Iris pigment epithelial cell (primary cell): ENCODE measurements around the gene FBXO38.

Source experiments
- DNase-seq: peaks from one replicate; pipeline ENCODE4 v3.0.0-alpha.2; 2011; ENCODE audit warnings: low read depth

The FBXO38 gene

DNA sequence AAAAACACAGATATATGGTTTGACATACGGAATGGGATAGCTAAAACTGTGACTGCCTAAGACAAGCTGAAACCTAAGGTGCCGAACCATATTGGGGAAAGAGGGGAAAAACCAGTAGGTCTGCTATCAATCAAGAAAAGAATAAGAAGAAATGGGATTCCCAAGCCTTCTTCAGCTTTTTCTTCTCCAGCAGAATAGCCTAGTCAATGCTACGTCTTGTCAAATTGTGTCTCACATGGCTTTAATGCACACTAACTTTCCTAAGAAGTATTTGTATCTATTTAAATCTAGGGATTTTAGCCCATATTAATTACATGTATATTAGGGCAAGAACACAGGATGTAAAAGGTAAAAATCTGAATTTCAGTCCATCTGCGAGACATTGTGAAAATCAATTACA, 797 bp upstream of the FBXO38 start:
- no peak for DNase-seq

GRCh38 chr5:148384380-148384737, 601 bp downstream of the FBXO38 start:
- DNase-seq: peak; percentile 19

- no peak for DNase-seq
Observed at GRCh38 chr5:148385094-148385493, 1.3 kb downstream of the FBXO38 start.

DNA sequence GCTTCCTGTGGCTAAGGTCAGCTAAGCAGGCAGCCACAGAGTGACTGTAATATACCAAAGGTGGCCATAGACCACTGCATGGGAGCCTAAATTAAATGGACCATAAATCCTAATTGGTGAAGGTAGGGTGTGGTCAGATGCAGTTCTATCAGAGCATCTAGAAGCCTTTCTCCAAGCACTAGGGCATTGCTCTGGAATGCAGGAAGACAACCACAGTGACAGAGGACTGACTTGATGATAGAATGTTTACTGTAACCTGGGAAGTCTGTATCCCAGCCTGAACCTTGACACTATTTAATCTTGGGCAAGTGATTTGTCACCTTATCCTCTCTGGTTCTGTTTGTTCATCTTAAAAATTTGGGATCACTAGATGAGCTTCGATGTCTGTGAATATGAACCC, 2.3 kb downstream of the FBXO38 start:
- DNase-seq: no peak

GRCh38 chr5:148387325-148387724, 3.6 kb downstream of the FBXO38 start:
- DNase-seq: peak; percentile 54

DNA sequence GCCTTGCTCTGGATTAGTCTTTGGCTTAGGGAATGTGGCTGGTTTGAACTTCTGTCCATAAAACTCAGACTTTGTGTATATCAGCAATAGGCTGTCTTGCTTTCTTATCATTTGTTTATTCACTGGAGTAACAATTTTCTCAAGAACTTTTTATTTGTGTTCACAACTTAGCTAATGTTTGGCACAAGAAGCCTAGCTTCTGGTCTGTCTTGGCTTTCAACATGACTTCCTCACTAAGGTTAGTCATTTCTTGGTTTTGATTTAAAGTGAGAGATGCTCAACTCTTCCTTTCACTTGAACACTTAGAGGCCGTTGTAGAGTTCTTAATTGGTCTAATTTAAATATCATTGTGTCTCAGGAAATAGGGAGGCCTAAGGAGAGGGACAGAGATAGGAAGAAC, 4.9 kb downstream of the FBXO38 start:
- peak; percentile 69 for DNase-seq

DNA sequence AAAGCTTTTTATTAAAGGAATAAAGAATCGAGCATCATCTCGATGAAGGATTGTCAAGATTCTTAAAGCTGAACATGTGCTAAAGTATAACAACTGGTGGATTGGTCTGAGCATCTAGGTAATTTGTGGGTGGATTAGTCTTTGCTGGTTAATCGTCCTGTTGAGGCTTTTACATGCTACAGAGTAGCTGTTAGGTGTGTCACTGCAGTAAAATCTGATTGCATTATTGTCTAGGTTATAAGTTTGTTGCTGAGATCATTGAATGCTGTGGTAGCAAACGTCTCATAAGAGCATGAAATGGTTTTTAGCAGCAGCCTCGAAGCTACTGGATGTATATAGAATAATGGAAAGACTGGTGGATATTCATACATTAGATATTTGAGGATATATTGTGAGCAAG, 7.2 kb downstream of the FBXO38 start:
- DNase-seq: no peak

DNA sequence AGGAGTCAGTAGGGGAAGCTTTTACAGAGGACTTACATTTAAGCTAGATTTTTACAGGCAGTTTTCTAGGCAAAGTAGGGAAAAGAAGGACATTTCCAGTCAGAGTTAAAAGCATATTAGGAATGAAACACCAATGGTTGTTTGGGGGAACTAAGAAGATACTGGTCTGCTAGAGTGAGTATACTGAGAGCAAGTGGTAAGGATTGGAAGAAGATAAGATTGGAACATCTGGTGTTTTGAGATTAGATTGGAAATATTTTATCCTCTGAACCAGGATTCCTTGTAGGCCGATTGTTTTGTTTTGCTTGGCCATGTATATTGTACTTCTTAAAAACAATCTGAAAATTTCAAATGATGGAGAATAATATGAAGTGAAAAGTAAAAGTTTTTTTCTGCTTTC, 7.7 kb downstream of the FBXO38 start:
- DNase-seq: no peak

DNA sequence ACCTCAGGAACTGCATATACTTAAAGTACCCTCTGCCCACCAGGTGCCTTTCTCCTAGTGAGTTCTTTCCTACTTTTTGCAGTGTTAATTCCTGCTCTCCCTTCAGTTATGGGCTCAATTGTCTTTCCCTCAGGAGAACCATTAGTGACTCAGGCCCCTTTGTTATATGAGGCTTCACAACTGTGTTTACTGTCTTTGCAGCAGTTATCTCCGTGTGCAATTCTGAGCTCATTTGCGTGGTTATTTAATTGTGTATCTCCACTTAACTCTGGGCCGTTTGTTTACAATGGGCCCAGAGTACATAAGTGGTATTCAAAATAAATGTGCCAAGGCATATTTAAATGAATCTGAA, 9.6 kb downstream of the FBXO38 start:
- no peak for DNase-seq

- no peak for DNase-seq
Observed at GRCh38 chr5:148394587-148395019, 10.8 kb downstream of the FBXO38 start.

DNA sequence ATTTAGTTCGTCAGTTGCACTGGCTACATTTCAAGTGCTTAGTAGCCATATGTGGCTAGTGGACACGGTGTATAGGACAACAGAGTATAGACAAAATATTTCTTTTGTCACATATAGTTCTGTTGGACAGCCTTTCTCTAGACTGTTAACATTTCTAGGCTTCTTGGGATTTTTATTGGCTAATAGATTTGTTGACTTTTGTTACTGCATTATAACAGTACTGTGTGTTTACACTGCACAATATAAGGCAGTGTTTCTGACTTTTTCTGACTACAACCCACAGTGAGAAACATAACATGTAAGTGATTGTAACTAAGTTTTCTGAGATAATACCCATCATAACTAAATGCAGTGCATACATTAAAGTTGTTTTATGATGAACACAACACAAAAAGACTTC, 11.3 kb downstream of the FBXO38 start:
- no peak for DNase-seq

GRCh38 chr5:148397968-148398595, 14.3 kb downstream of the FBXO38 start:
- no peak for DNase-seq

DNA sequence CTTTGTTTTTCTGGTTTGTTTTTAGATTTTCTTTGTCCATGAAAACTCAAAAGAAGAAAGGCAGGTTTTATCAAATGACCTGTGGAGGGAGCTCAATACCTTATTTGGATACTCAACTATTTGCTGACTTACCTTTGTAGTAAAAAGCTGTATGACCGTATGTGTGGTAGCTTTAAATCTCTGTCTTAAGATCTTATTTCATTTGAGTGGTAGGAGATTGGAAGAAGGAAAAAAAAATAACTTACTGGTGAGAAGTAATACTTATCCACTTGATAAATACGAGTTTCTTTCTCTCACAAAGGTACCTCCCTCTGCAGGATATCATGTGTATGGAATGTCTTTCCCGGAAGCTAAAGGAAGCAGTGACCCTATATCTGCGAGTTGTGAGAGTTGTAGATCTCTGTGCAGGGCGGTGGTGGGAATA, 15.0 kb downstream of the FBXO38 start:
- DNase-seq: no peak

DNA sequence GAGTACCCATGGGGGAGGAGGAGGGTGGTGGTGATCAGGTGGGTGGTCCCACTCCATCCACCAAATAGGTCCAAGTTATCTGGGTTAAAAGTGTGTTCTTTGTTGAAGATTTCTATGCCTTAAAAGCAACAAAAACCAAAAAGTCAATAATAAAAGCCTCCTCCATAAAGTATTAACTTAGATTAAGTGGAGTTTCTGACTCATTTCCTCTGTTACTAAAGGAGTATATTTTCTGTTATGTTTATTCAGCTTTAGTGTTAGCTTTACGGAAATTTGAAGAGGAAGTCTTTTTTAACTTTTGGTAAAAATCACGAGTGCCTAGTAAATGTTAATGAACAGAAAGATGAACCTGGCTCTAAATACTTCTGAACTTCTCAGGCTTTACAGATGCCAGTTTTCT, 17.8 kb downstream of the FBXO38 start:
- DNase-seq: peak; percentile 50

DNA sequence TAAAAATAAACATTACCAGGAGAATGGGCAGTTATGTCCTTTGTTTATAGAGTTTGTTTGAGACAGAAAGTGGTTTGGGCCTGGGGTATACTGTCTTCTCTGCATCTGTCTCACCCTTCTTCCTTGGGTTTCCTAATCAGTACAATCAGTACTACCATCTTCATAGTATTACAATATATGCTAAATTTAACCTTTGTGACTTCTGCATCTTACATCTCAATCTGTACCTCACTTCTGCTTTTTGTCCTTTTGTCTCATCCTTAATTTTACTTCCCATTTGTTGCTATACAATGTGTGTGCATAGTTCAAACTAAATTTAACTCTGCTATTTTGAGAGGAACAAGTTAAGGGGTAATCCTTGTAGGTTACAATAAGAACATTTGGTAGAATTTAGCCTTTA, 19.6 kb downstream of the FBXO38 start:
- DNase-seq: no peak

DNA sequence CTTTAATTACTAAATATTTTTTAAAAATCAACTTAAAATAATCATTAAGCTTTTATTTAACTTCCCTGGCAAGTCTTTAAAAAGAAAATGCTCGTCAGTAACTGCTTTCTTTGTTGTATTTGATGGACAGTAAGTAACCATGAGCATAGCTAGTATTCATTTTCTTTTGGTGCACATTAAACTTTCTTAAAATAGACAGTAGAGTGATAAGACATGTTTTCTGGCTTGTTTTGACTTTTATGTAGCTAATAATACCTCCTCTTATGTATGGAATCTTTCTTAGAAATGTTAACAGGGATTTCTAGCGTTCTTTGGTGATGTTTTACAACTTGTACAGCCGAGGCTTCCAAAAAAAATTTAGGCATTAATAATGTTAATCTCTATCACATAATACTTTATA, 22.6 kb downstream of the FBXO38 start:
- DNase-seq: no peak

- no peak for DNase-seq
Observed at GRCh38 chr5:148408092-148408491, 24.3 kb downstream of the FBXO38 start.

DNA sequence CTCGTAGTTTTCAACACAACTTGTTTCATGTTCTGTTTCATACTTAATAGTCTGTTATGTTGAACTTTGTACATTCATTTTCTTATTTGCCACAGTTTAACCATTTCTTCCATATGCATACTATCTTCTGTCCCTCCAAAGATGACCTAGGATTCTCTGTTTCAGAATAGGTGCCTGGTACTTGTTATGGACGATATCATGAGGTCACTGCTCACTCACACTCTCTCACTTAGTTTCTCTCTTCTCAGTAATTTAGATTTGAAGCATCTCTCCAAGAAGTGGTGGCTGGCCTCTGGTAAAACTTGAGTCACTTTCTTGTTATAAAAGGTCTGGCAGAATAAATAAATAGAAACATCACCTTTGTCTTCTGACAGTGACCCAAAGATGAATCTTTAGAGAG, 28.4 kb downstream of the FBXO38 start:
- DNase-seq: no peak

DNA sequence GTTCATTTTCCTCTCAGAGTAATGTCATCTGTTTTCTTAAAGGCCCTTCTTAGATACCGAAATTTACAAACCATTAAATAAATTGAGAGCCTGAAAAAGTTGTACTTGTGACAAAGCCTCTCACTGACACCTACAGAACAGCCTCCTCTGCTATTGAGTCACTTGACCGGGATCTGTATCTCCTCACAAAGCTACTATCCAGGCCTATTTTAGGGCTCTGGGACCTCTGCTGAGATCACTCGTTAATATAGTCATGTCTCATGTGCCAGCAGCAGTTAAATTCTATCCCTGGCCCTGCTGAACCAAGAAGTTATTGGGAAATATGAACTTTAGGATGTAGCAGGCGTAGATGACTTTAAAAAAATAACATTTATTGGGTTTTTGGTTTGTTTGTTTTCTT, 31.1 kb downstream of the FBXO38 start:
- no peak for DNase-seq

GRCh38 chr5:148416416-148416815, 32.7 kb downstream of the FBXO38 start:
- DNase-seq: no peak

- DNase-seq: peak; percentile 34
Observed at GRCh38 chr5:148416921-148417320, 33.2 kb downstream of the FBXO38 start.

GRCh38 chr5:148418511-148418910, 34.8 kb downstream of the FBXO38 start:
- DNase-seq: peak; percentile 52

- DNase-seq: no peak
Observed at GRCh38 chr5:148421661-148422060, 37.9 kb downstream of the FBXO38 start.

- DNase-seq: peak; percentile 47
Observed at GRCh38 chr5:148425808-148426207, 42.0 kb downstream of the FBXO38 start.

GRCh38 chr5:148426514-148426913, 42.8 kb downstream of the FBXO38 start:
- no peak for DNase-seq
